AG09319 (cell line): ENCODE data around the gene LRRC45.
A peak's percentile ranks its signal among the peaks of the same experiment; 100 is the strongest.
"Not testable (repeated sequence)": the region's sequence is repeated elsewhere in the genome, so short reads cannot be mapped to it uniquely, and the experiment has no call there.

Experiments
- DNase-seq: peaks from one replicate; pipeline ENCODE4 v3.0.0-alpha.2; 2010; ENCODE audit warnings: low read depth; ENCODE audit errors: extremely low read depth
- TF ChIP-seq, protein P1 (sequence below): IDR thresholded peaks from 2 replicates; pipeline ENCODE4 v1.5.1; 2011; ENCODE audit warnings: low read depth, mild to moderate bottlenecking, inconsistent platforms, low read length, moderate library complexity

Gene LRRC45

DNA sequence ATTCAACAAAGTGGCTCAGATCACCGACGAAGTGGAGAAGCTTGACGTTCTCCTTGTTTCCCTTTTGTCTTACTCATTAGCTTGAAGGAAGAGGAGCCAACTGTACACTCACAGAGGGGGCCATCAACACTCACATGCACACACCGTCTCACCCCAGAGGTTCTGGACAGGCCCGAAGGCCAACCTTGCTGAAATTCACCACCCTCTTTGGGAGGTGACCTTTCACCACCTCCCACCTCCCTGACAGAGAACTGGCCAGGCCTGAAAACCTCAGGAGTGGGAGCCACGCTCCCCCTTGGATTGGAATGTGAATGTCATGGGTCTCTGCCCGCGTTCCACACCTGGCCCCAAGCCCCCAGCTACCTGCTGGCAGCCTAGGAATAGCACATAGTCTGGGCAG lies 12.4 kb downstream of the LRRC45 start:
- TF ChIP-seq, protein P1, sequence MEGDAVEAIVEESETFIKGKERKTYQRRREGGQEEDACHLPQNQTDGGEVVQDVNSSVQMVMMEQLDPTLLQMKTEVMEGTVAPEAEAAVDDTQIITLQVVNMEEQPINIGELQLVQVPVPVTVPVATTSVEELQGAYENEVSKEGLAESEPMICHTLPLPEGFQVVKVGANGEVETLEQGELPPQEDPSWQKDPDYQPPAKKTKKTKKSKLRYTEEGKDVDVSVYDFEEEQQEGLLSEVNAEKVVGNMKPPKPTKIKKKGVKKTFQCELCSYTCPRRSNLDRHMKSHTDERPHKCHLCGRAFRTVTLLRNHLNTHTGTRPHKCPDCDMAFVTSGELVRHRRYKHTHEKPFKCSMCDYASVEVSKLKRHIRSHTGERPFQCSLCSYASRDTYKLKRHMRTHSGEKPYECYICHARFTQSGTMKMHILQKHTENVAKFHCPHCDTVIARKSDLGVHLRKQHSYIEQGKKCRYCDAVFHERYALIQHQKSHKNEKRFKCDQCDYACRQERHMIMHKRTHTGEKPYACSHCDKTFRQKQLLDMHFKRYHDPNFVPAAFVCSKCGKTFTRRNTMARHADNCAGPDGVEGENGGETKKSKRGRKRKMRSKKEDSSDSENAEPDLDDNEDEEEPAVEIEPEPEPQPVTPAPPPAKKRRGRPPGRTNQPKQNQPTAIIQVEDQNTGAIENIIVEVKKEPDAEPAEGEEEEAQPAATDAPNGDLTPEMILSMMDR = no peak
- no peak for DNase-seq

DNA sequence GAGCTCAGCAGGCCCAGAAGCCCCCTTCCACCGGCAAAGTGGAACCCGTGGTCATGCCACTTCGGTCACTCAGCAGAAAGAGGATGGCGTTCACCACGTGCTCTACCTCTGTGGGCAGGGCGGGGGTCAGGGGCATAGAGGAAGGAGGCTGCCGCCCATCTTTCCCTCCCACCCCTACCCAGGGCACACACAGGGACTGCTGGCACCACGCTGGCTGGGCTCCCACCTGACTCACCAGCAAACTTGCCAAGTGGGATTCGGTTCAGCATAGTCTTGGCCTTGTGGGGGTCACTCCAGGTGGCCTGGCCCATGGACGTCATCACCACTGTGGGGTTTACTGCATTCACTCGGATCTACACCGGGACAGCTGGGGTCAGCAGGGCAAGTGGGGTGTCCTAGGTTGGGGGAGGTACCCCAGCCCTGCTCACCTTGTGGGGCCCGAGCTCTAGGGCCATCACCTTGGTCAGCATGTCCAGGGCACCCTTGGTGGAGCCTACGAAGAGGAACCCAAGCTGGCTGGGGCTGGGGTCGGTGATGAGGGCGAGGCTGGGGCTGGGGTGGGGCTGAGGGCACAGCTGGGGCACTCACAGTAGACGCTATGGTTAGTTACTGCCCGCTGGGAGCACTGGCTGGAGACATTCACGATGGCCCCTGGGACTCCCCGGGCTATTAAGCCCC lies 13.0 kb downstream of the LRRC45 start:
- DNase-seq = no peak
- TF ChIP-seq, protein P1 = no peak

DNA sequence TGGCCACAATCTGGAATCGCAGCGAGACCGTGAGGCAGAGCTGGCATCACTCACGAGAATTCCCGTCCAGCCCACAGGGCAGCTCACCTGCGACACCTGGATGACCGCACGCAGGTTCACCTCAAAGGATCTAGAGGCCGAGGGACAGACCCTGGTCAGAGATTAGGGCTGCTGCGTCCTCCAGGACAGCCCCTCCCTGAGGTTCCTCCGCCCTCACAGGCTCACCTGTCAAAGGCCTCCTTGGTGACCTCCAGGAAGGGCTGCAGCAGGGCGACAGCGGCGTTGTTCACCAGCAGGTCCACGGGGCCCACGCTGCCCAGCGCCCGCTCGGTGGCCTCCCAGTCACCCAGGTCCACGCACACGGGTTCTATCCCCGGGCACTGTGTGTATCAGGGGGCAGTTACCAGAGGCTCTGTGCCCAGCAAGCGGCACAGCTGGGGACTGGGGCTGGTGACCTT lies 13.6 kb downstream of the LRRC45 start:
- TF ChIP-seq, protein P1 = no peak
- DNase-seq = no peak

DNA sequence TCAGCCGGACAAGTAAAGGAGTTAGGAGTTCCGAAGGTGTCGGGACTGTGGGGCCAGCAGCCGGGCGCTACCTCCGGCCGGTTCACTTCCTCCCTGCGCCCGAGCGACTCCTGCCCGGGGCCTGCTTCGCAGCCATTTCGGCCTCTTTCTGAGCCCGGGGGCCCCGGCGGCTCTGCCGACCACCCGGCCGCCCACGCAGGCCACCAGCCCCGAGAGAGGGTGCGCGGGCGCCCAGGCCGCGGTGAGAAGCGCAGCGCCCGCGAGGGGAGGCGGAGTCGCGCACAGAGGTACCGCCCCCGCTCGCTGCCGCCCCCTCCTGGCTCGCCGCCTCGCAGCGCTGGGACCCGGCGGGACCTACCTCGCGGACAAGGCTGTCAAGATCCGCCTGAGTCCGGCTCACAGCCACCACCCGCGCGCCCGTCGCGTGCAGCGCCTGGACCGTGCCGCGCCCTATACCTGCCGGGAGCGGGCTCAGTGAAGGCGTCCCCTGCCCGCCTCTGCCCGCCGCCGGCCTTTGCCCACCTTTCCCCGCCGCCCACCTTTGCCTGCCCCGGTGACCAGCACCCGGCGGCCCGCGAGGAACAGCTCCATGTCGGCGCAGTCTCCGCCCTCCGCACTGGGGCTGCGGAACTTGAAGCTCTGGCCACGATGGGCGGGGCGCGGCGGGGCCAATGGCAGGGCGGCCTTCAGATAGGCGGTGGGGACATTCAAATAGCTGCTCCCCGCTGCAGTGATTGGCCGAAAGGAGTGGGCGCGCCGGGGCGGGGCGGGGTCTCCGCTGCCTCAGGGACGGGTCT lies 14.2 kb downstream of the LRRC45 start, which contains the start of gene DCXR:
TSS of gene DCXR (minus strand) at position 606 of the 797 bp plus-strand sequence. CDS start at position 591, 15 bp downstream.
- DNase-seq = peak; percentile 80

DNA sequence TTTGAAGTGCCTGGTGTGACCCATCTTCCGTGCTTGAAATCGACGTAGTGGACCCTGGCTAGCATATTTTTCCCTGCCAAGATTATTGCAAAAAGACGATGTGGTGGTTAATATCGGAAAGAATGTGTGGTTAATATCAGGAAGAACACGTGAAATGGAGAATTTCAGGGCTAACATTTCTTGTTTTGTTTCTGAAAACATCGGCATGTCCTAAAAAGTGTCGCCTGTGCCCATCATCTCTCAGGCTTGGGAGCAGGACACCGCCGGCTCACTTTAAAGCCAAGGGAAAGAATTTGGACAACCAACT lies 14.7 kb downstream of the LRRC45 start:
- DNase-seq = no peak

More for the DNA sequence above, 14.2 kb downstream of the LRRC45 start, which contains the start of gene DCXR:
- TF ChIP-seq, protein P1 = peak; percentile 56

DNA sequence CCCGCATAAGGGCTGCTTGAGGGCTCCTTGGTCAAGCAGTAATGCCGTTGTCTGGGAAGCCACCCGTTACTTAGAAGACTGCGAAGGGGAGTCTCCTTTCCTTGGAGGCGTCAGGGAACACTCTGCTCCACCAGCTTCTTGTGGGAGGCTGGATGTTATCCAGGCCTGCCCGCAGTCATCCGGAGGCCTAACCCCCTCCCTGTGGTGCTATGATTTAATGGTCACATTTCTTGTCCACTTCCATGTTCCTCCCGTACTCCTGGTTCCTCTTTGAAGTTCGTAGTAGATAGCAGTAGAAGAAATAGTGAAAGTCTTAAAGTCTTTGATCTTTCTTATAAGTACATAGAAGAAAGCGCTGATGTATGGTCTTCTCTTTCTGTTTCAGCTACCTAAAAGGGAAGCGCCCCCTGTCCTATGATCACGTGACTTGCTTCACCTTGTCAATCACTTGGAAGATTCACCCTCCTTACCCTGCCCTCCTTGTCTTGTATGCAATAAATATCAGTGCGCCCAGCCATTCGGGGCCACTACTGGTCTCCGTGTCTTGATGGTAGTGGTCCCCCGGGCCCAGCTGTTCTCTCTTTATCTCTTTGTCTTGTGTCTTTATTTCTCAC lies 15.8 kb downstream of the LRRC45 start:
- not testable (repeated sequence) for DNase-seq

More for the DNA sequence above, 14.7 kb downstream of the LRRC45 start:
- TF ChIP-seq, protein P1 = no peak

DNA sequence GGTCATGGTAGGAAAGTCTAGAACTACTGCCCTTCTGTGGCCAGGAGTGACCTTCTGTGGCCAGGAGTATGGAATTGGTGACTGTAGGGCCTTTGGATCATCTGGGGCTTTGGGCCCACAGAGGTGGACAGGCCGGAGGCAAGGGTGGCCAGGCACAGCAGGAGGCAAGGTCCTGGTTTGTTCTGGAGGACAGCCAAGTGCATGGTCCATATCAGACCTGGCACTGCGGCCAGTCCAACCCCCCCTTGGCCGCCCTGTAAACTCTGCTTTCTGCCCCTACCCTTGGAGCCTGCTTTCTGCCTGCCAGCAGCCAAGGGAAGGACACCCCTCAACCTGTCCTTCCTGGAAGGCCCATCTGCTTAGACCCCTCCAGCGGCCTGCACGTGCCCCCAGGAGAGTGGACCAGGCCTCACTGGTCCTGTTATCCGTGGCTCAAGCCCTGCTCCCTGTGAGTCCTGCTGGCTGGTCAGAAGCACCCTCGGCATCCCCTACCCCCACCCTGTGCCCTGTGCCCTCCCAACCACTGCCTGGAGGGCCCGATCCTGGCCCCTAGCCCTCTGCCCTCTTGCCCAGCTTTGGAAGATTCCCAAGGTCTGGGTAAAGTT lies 16.7 kb downstream of the LRRC45 start:
- TF ChIP-seq, protein P1 = no peak
- no peak for DNase-seq
